HL-60 (cell line): ENCODE data around the gene BEST2.

Source experiments
- POLR2AphosphoS5 ChIP-seq: IDR thresholded peaks from 2 replicates; pipeline ENCODE4 v1.6.1; 2012; ENCODE audit warnings: low read depth
- SPI1 ChIP-seq: IDR thresholded peaks from 2 replicates; pipeline ENCODE4 v1.6.1; 2012; ENCODE audit warnings: low read depth, mild to moderate bottlenecking, borderline replicate concordance
- TF ChIP-seq, protein P1 (sequence below): IDR thresholded peaks from one replicate; pipeline ENCODE4 v1.5.1; 2011; ENCODE audit warnings: low read length, control low read depth, inconsistent platforms; ENCODE audit not compliant: insufficient read depth

DNA sequence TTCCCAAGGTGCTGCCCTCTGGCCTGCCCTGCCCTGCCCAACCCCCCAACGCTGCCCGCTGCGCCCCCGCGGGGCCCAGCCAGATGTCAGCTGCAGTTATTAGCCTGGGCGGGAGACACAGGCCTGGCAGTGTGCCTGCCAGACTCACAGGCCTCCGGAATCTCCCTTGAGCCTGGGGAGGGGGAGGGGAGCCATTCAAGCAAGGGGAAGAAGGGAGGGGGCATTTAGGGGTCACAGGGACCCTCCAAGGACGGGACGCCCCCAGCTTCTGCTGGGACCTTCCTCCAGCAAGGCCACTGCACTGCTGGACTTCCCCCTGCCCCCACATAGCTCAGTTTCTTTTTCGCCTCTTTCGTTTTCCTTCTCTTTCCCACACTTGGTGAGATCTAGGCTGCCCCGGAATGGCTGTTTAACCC is 37.1 kb downstream of the BEST2 start:
- TF ChIP-seq, protein P1, sequence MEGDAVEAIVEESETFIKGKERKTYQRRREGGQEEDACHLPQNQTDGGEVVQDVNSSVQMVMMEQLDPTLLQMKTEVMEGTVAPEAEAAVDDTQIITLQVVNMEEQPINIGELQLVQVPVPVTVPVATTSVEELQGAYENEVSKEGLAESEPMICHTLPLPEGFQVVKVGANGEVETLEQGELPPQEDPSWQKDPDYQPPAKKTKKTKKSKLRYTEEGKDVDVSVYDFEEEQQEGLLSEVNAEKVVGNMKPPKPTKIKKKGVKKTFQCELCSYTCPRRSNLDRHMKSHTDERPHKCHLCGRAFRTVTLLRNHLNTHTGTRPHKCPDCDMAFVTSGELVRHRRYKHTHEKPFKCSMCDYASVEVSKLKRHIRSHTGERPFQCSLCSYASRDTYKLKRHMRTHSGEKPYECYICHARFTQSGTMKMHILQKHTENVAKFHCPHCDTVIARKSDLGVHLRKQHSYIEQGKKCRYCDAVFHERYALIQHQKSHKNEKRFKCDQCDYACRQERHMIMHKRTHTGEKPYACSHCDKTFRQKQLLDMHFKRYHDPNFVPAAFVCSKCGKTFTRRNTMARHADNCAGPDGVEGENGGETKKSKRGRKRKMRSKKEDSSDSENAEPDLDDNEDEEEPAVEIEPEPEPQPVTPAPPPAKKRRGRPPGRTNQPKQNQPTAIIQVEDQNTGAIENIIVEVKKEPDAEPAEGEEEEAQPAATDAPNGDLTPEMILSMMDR, result no peak
- TF ChIP-seq SPI1 (no peak), POLR2AphosphoS5 (peak; percentile 63)
